ENCODE measurements around the gene LRP10.
A peak's percentile ranks its signal among the peaks of the same experiment; 100 is the strongest.

LRP10 gene

DNA sequence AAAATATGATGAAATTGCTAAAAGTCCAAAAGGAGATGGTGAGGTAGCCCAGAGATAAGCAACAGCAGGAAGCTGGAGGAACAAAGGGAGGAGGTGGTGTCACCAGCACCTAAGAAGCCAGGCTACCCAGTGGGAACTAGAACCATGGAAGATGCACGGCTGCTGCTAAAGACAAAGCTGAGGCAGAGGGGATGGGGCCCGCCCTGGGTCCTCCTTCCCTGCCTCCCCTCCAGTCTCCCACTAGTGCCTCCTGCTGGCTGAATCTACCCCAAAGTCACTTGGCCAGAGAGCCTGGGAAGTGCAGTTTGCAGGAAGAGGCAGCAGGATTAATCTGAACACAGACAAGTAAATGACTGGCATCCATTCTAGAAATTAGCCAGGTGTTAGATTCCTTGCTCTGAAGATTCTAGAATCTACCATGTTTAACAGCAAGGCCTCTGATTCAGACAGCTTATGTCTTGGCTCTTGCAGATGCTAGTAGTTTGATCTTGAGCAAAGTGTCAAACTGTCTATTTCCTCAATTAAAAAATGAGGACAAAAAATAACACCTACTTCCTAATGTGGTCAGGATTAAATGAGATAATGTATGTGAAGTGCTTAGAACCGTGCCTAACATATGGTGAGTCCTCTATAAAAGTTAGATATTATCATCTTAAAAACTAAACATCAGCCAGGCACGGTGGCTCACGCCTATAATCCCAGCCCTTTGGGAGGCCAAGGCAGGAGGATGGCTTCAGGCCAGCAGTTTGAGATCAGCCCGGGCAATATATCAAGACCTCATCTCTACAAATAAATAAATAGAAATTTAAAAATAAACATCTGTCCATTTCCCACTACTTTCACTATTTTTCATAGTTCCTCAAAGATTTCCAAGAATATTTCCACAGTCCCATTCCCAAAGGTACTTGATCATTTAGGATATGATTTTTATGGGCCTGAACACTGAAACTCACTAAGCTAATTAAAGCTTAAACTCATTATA is 5.8 kb upstream of the LRP10 start:
- DNase-seq = no peak

DNA sequence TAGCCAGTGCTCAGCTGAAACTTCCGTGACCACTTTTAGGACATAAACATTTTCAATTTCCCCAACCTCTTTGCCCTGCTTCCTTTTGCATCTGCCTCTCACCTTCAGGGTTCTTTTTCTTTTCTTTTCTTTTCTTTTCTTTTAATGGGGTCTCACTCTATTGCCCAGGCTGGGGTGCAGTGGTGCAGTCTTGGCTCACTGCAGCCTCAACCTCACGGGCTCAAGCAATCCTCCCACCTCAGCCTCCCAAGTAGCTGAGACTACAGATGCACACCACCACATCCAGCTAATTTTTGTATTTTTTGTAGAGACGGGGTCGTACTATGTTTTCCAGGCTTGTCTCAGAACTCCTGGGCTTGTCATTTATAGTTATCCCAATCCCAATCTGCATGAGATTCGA is 4.7 kb upstream of the LRP10 start:
- no peak for DNase-seq

- no peak for DNase-seq
Observed at GRCh38 chr14:22870811-22871223, 723 bp upstream of the LRP10 start.

DNA sequence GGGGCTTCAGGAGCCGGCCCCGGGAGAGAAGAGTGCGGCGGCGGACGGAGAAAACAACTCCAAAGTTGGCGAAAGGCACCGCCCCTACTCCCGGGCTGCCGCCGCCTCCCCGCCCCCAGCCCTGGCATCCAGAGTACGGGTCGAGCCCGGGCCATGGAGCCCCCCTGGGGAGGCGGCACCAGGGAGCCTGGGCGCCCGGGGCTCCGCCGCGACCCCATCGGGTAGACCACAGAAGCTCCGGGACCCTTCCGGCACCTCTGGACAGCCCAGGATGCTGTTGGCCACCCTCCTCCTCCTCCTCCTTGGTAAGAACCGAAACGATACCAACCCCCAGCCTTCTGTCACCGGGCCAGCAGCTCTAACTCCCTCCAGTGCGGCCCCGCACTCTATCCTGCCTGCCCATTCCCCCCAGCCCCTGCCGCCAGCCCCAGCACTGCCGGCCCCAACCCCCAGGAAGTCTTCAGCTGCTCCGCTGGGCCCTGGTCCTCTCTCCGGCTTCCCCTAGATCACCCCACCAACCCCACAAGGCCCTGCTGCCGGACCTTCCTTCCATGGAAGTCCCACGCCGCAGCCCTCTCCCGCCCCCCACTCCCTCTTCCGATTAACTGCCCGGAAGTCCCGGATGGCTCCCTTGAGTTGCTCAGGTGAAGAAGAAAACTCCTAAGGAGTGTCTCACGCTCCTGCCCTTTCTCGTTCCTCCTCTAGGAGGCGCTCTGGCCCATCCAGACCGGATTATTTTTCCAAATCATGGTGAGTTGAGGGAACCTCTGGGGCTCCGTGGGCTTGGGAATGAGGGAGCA is 693 bp downstream of the LRP10 start:
- DNase-seq = peak; percentile 80 to 82

DNA sequence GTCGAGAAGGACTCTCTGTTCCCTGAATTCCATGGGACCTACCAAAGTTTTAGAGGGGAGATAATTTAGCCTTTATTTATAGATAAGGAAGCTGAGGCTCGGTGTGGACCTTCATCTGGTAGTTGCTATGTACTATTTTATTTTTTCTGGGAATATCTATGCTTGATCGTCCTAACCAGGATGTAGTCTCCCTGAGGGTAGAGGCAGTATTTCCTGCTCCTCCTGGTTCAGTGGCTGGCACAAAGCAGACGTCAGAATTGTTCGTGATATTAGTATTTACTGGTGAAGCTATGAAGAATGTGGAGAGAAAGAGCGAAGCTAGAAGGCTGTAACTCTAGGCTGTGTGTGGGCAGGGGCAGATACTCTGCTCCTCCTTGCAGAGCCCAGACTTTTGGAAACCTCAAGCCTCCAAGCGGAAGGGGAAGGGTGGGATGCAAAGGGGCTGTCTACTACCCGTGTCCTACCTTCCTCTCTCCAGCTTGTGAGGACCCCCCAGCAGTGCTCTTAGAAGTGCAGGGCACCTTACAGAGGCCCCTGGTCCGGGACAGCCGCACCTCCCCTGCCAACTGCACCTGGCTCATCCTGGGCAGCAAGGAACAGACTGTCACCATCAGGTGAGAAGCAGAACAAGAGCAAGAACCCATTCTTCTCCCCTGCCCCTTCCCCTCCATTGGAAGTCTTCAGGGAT is 1.4 kb downstream of the LRP10 start:
- DNase-seq = no peak

- DNase-seq = no peak
Observed at GRCh38 chr14:22875003-22875747, 3.6 kb downstream of the LRP10 start.

- DNase-seq = no peak
Observed at GRCh38 chr14:22875748-22876319, 4.3 kb downstream of the LRP10 start.

DNA sequence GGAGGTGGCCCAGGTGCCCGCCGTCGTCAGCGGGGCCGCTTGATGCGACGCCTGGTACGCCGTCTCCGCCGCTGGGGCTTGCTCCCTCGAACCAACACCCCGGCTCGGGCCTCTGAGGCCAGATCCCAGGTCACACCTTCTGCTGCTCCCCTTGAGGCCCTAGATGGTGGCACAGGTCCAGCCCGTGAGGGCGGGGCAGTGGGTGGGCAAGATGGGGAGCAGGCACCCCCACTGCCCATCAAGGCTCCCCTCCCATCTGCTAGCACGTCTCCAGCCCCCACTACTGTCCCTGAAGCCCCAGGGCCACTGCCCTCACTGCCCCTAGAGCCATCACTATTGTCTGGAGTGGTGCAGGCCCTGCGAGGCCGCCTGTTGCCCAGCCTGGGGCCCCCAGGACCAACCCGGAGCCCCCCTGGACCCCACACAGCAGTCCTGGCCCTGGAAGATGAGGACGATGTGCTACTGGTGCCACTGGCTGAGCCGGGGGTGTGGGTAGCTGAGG is 5.5 kb downstream of the LRP10 start:
- no peak for DNase-seq

GRCh38 chr14:22878271-22879246 is 7.0 kb downstream of the LRP10 start:
- DNase-seq = no peak

DNA sequence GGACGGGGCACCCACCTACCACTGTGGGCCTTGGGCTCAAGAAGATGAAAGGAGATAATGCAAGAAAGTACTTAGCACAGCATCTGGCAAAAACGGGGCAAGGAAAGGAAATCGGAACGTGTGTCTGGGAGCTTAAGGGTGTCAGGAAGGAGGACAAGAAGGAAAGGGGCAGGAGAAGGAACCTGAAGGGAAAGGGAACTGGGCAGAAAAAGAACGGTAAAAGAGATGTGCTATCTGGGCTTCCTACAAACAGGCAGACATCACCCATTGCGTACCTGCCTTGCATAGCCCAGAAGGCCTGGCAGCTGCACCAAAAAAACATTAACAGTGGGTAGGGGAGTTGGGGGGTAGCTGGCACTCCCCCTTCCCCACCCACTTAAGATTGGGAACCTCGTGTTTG is 10.5 kb downstream of the LRP10 start:
- DNase-seq = no peak

DNA sequence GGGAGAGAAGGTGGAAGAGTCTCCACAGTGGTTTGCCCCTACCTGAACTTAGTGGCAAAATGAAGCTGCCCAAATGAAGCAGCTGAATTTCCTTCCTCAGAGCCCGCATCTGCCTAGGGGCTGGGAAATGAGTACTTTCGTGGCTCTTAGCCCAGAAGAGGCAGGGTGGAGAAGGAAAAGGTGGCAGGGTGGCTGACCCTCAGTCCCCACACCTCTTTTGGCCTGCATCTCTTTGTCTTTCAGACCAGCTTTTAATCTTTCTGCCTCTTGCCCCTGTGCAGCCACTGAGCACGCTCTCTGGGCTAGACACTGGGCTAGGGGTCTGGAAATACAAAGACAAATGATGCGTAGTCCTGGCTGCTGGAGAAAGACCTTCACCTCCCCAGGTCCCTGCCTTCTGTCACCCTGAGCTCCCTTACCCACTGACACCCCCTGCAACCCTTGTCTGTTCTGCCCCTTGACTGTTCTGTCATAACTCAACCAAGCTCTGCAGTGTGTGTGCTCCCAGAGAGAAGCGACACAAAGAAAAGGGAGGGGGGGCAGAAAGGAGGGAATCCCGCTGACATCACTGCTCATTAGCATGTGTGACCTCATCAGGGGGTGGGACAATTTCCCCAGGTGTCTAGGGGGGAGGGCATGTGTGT is 11.1 kb downstream of the LRP10 start:
- peak; percentile 59 to 62 for DNase-seq

DNA sequence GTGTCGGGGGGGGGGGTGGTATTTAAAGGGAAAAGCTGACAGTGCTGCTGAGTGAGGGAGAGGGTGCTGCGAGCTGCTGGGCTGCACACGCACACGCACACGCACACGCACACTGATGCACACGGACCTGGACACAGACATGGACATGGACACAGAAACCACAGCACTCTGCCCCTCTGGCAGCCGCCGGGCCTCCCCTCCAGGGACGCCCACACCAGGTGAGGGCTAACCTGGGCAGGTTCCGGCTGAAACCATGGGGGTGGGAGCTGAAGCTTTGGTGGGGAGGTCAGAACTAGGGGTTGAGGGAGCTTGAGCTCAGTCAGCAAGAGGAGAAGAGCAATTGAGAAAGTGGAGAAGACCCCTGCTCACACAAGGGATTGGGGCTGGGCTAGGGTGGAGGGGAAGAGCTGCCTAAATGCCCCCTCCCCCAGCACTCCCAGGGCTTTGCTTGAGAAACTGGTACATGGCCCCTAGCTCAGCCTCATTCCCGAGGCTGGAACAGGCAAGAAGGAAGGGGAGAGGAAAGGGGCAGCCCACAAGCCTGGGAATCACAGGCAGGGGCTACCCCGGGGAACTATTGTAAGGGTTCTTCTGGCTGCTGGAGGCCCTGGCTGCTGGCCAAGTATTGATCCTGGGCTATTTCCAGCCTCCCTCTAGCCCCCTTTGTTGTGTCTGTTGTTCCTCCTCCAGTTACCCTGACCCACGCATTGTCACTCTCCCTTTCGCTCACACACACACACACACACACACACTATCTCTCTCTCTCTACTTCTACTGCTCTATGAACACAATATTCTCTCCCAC is 11.8 kb downstream of the LRP10 start, which contains the start of gene REM2:
Gene REM2, plus strand, starts transcription at position 50 of the 804 bp plus-strand sequence. Its CDS starts 66 bp downstream, at position 116.
- DNase-seq = peak; percentile 26 to 37

DNA sequence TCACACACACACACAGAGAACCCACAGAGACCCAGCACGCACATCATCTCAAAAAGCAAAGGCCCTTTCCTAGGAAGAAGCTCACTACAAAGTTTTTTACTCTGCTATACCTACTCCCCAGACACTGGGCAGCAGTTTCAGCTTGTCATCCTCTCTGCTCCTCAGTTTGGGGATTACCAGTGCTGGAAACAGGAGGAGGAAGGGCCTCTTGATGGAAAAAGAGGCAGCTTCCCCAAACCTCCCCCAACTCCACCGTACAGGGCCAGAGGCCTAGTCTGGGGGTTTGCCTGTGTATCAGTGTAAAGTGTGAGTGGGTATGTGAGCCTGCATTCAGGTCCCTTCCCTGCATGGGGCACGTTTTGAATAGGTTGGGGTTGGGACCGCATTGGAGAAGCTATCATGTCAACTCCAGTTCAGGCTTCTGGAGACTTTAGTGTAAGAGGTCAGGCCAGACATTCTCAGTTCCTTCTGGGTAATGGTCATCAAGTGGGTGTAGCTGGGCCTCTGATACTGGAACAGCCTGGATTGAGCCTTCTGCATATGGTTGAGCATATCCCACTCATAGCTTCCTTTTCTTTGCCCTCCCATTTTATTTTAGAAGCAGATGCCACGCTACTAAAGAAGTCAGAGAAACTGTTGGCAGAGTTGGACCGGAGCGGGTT is 12.7 kb downstream of the LRP10 start:
- DNase-seq = no peak

GRCh38 chr14:22884738-22885523 is 13.4 kb downstream of the LRP10 start:
- DNase-seq = no peak

DNA sequence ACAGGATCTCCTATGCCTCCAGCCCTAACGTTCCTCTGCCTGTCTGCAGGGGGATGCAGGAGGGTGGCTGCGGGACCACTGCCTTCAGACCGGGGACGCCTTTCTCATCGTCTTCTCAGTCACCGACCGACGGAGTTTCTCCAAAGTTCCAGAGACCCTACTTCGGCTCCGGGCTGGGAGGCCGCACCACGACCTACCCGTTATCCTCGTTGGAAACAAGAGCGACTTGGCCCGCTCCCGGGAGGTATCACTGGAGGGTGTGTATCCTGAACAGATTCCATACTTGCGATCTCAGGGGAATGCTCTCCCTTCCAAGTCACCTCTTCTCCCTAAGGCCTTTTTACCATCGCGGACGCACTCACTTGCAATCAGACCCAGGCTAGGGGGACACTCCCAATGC is 14.4 kb downstream of the LRP10 start:
- DNase-seq = no peak

- DNase-seq = peak; percentile 80 to 88
Observed at GRCh38 chr14:22886500-22887259, 15.1 kb downstream of the LRP10 start.
